H1 (cell line): ENCODE results near the gene TGM3. TPM values are rescaled to one million over a fixed set of nuclear protein-coding genes. Genes with fewer than 3 reads are reported as not detected.
A peak's percentile ranks its signal among the peaks of the same experiment; 100 is the strongest.
"Not testable (repeated sequence)": the region's sequence is repeated elsewhere in the genome, so short reads cannot be mapped to it uniquely, and the experiment has no call there.

Experiments used
- CTCF ChIA-PET: fragments of 300-600 bp; sonication (Branson Sonifier 250); formaldehyde crosslinking; loops from one replicate; lab custom pipeline; 2021; ENCODE audit not compliant: partially characterized antibody; lab: Charles Lee
- POLR2A ChIA-PET: fragments of 300-600 bp; sonication (Branson Sonifier 250); formaldehyde crosslinking; loops from one replicate; lab custom pipeline; 2021; ENCODE audit warnings: inconsistent platforms; ENCODE audit not compliant: partially characterized antibody; lab: Charles Lee
- DNase-seq, 2 experiments: peaks; one replicate each; pipeline versions ENCODE4 v3.0.0 to v3.0.0-alpha.2; 2010 to 2022; ENCODE audit warnings: low spot score in 2 of 2, low read depth in 1 of 2, mixed read lengths in 1 of 2
- FAIRE-seq: peaks from 2 replicates; lab custom pipeline; 2011; peaks lifted over from hg19 to GRCh38; lab: Jason Lieb, UNC
- H2AFZ ChIP-seq: 2 replicates; pipeline ENCODE4 v1.8.1; 2012; ENCODE audit warnings: low read length, inconsistent platforms
- H2AK5ac ChIP-seq: 2 replicates; pipeline ENCODE4 v1.6.1; 2013; ENCODE audit warnings: low read depth, low read length
- H2BK120ac ChIP-seq: replicated peaks from 2 replicates; pipeline ENCODE3; 2013; ENCODE audit warnings: low read depth, low read length, inconsistent platforms
- H2BK12ac ChIP-seq: 2 replicates; pipeline ENCODE4 v1.6.1; 2013; ENCODE audit warnings: low read depth, low read length
- H2BK15ac ChIP-seq: 2 replicates; pipeline ENCODE4 v1.6.1; 2013; ENCODE audit warnings: low read length
- H2BK20ac ChIP-seq: 2 replicates; pipeline ENCODE4 v1.6.1; 2013; ENCODE audit warnings: low read length
- H2BK5ac ChIP-seq: 2 replicates; pipeline ENCODE4 v1.6.1; 2013; ENCODE audit warnings: low read depth, low read length
- H3K14ac ChIP-seq: 2 replicates; pipeline ENCODE4 v1.6.1; 2013; ENCODE audit warnings: inconsistent platforms; ENCODE audit not compliant: insufficient read length
- H3K18ac ChIP-seq: 2 replicates; pipeline ENCODE4 v1.6.1; 2013; ENCODE audit warnings: low read length; ENCODE audit errors: extremely low read depth
- H3K23ac ChIP-seq: 2 replicates; pipeline ENCODE4 v1.6.1; 2013; ENCODE audit warnings: inconsistent platforms; ENCODE audit not compliant: insufficient read length
- H3K23me2 ChIP-seq: 2 replicates; pipeline ENCODE4 v1.6.1; 2013; ENCODE audit warnings: low read depth, low read length
- H3K27ac ChIP-seq: 2 replicates; pipeline ENCODE4 v1.6.1; 2011; ENCODE audit warnings: low read depth, low read length, inconsistent platforms
- H3K27me3 ChIP-seq, 4 experiments: replicated peaks in 1 of 4; 1 replicate in 1 of 4; 2 replicates in 3 of 4; pipeline versions ENCODE4 v1.6.1 to v1.8.1; 2011 to 2013; ENCODE audit warnings: low read length in 3 of 4, mild to moderate bottlenecking in 3 of 4, inconsistent platforms in 2 of 4, mixed read lengths in 2 of 4, moderate library complexity in 1 of 4; ENCODE audit not compliant: control insufficient read depth in 3 of 4, insufficient read depth in 3 of 4; ENCODE audit errors: extremely low read depth in 1 of 4
- H3K36me3 ChIP-seq, 4 experiments: 2 replicates each; pipeline versions ENCODE4 v1.6.1 to v1.8.1; 2011 to 2013; ENCODE audit warnings: mild to moderate bottlenecking in 4 of 4, low read length in 3 of 4, moderate library complexity in 2 of 4, control low read depth in 1 of 4, inconsistent platforms in 1 of 4; ENCODE audit not compliant: insufficient read depth in 4 of 4, control insufficient read depth in 2 of 4
- H3K4ac ChIP-seq: replicated peaks from 2 replicates; pipeline ENCODE3; 2013; ENCODE audit warnings: low read length, low read depth, mixed read lengths, inconsistent platforms; ENCODE audit not compliant: insufficient read length
- H3K4me1 ChIP-seq, 4 experiments: replicated peaks in 1 of 4; 1 replicate in 1 of 4; 2 replicates in 3 of 4; pipeline versions ENCODE4 v1.6.1 to v1.8.1; 2011 to 2013; ENCODE audit warnings: low read length in 3 of 4, inconsistent platforms in 2 of 4, mixed read lengths in 1 of 4; ENCODE audit not compliant: insufficient read depth in 4 of 4, control insufficient read depth in 3 of 4
- H3K4me2 ChIP-seq, 2 experiments: 2 replicates each; pipeline versions ENCODE4 v1.6.1 to v1.8.1; 2011 to 2013; ENCODE audit warnings: low read depth in 2 of 2, low read length in 2 of 2, control low read depth in 1 of 2, inconsistent platforms in 1 of 2, mild to moderate bottlenecking in 1 of 2; ENCODE audit not compliant: insufficient read depth in 1 of 2
- H3K4me3 ChIP-seq, 4 experiments: fragments of 200-600, 300-600 bp in 1 of 4; sonication (generic), shearing (Covaris generic), sonication (Bioruptor Twin) in 1 of 4; 2 replicates each; pipeline versions ENCODE4 v1.5.1 to v1.8.1; 2011 to 2016; ENCODE audit warnings: low read length in 4 of 4, low read depth in 3 of 4, control low read depth in 2 of 4, inconsistent platforms in 2 of 4, mild to moderate bottlenecking in 2 of 4, mixed read lengths in 1 of 4, moderate library complexity in 1 of 4; ENCODE audit not compliant: insufficient read depth in 2 of 4; ENCODE audit errors: extremely low read depth in 1 of 4
- H3K56ac ChIP-seq: replicated peaks from 2 replicates; pipeline ENCODE3; 2013; ENCODE audit warnings: low read depth, mild to moderate bottlenecking, mixed read lengths, low read length, inconsistent platforms; ENCODE audit not compliant: insufficient read length
- H3K79me1 ChIP-seq: 2 replicates; pipeline ENCODE4 v1.6.1; 2013; ENCODE audit warnings: low read depth, low read length, control low read depth
- H3K79me2 ChIP-seq, 2 experiments: 2 replicates each; pipeline versions ENCODE4 v1.6.1 to v1.8.1; 2012 to 2013; ENCODE audit warnings: low read length in 2 of 2, mild to moderate bottlenecking in 2 of 2, inconsistent platforms in 1 of 2; ENCODE audit not compliant: insufficient read depth in 2 of 2, control insufficient read depth in 1 of 2
- H3K9ac ChIP-seq, 4 experiments: replicated peaks in 1 of 4; 1 replicate in 1 of 4; 2 replicates in 3 of 4; pipeline versions ENCODE4 v1.6.1 to v1.8.1; 2011 to 2013; ENCODE audit warnings: low read depth in 3 of 4, low read length in 3 of 4, control low read depth in 2 of 4, mild to moderate bottlenecking in 2 of 4, moderate library complexity in 2 of 4, inconsistent platforms in 1 of 4; ENCODE audit errors: extremely low read depth in 1 of 4
- H3K9me3 ChIP-seq, 2 experiments: 2 replicates each; pipeline versions ENCODE4 v1.6.1 to v1.8.1; 2012 to 2013; ENCODE audit warnings: mild to moderate bottlenecking in 2 of 2, moderate library complexity in 2 of 2, control low read depth in 1 of 2, inconsistent platforms in 1 of 2, low read depth in 1 of 2, low read length in 1 of 2, mixed read lengths in 1 of 2; ENCODE audit not compliant: insufficient read depth in 2 of 2
- H4K20me1 ChIP-seq, 2 experiments: replicated peaks in 1 of 2; 2 replicates each; pipeline versions ENCODE3 to v1.8.1; 2011 to 2013; ENCODE audit warnings: inconsistent platforms in 2 of 2, low read length in 2 of 2, mild to moderate bottlenecking in 1 of 2; ENCODE audit not compliant: insufficient read depth in 2 of 2, control insufficient read depth in 1 of 2
- H4K5ac ChIP-seq: 2 replicates; pipeline ENCODE4 v1.6.1; 2013; ENCODE audit warnings: low read length, low read depth, mixed read lengths, inconsistent platforms; ENCODE audit not compliant: insufficient read length
- H4K8ac ChIP-seq: 2 replicates; pipeline ENCODE4 v1.8.0; 2013; ENCODE audit warnings: mild to moderate bottlenecking, moderate library complexity, low read length, inconsistent platforms; ENCODE audit not compliant: insufficient read depth; ENCODE audit errors: extremely low read depth
- H4K91ac ChIP-seq: replicated peaks from 2 replicates; pipeline ENCODE3; 2013; ENCODE audit warnings: low read length, mixed read lengths, inconsistent platforms; ENCODE audit not compliant: insufficient read length
- ASH2L ChIP-seq: fragments of 200-600, 300-600 bp; sonication (generic); IDR thresholded peaks from one replicate; pipeline ENCODE4 v1.7.1; 2017; ENCODE audit warnings: low read length
- POLR2AphosphoS5 ChIP-seq: IDR thresholded peaks from 2 replicates; pipeline ENCODE4 v1.6.1; 2011; ENCODE audit warnings: low read depth, low read length
- RBBP5 ChIP-seq: IDR thresholded peaks from 2 replicates; pipeline ENCODE4 v1.7.1; 2012; ENCODE audit warnings: low read depth, mild to moderate bottlenecking, inconsistent platforms, low read length, moderate library complexity, borderline replicate concordance
- SP1 ChIP-seq: IDR thresholded peaks from 2 replicates; pipeline ENCODE4 v1.6.1; 2011; ENCODE audit warnings: low read depth, low read length
- TAF1 ChIP-seq: IDR thresholded peaks from 2 replicates; pipeline ENCODE4 v1.6.1; 2011; ENCODE audit warnings: mild to moderate bottlenecking, low read depth, low read length
- YY1 ChIP-seq: IDR thresholded peaks from 2 replicates; pipeline ENCODE4 v1.6.1; 2011; ENCODE audit warnings: low read depth, mild to moderate bottlenecking, low read length
- WGBS, 2 experiments: shearing (Covaris generic) in 1 of 2; methylation state at CpG; one replicate each; pipeline versions ENCODE4 v1.1.6 to v1.1.7; 2013 to 2015; ENCODE audit warnings: low lambda C conversion rate in 2 of 2, mixed read lengths in 2 of 2, inconsistent platforms in 1 of 2, low coverage in 1 of 2, missing lambda C conversion rate in 1 of 2; ENCODE audit not compliant: insufficient replicate concordance in 2 of 2, insufficient coverage in 1 of 2, insufficient read length in 1 of 2; ENCODE audit errors: extremely low coverage in 1 of 2, missing lambda C conversion rate in 1 of 2; 5-methylcytosine and 5-hydroxymethylcytosine counted together
- polyA plus RNA-seq, 7 experiments: library from polyadenylated mRNA; depleted of rRNA in 3 of 7; stranded (reverse) in 5 of 7; unstranded in 2 of 7; fragments of >200 nt in 5 of 7; fragments of 200-250 nt in 2 of 7; gene quantifications; 1 replicate in 5 of 7; 2 replicates in 1 of 7; 4 replicates in 1 of 7; pipeline versions ENCODE4 v1.2.1 to v1.2.3, GENCODE V29; 2011 to 2013; ENCODE audit warnings: missing spikeins in 2 of 7, mixed read lengths in 2 of 7
- total RNA-seq: library from RNA; stranded (reverse); fragmentation: NEBNext Ultra II Directional; extraction: Animal tissue kit (Norgen Biotek cat#: 25700); gene quantifications from 2 replicates; pipeline ENCODE4 v1.2.1, GENCODE V29; 2021

Gene TGM3
- total and polyA plus RNA-seq, 2 of the 8 experiments (the other 6 are each of a cell fraction or from before 2014, with no cell fraction given), result 0.12 TPM; not detected in 1

DNA sequence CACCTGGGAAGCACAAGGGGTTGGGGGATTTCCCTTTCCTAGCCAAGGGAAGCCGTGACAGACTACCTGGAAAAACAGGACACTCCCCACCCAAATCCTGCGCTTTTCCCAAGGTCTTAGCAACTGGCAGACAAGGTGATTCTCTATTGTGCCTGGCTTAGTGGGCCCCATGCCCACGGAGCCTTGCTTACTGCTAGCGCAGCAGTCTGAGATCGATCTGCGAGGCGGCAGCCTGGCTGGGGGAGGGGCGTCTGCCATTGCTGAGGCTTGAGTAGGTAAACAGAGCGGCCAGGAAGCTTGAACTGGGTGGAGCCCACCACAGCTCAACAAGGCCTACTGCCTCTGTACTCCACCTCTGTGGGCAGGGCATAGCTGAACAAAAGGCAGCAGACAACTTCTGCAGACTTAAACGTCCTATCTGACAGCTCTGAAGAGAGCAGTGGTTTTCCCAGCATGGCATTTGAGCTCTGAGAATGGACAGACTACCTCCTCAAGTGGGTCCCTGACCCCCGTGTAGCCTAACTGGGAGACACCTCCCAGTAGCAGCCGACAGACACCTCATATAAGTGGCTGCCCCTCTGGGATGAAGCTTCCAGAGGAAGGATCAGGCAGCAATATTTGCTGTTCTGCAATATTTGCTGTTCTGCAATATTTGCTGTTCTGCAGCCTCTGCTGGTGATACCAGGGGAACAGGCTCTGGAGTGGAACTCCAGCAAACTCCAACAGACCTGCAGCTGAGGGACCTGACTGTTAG, 31.0 kb upstream of the TGM3 start:
- peak overlapping the region; percentile 48; the same call in 1 of the 2 replicates for H2BK5ac ChIP-seq
- FAIRE-seq, H3K56ac ChIP-seq, H3K79me1 ChIP-seq, H3K14ac ChIP-seq, H3K27me3 ChIP-seq, H2BK20ac ChIP-seq, H3K4me1 ChIP-seq, H3K23ac ChIP-seq, H3K36me3 ChIP-seq, H4K91ac ChIP-seq, H3K4ac ChIP-seq, H3K23me2 ChIP-seq, H3K18ac ChIP-seq, H4K8ac ChIP-seq, H4K20me1 ChIP-seq, H3K79me2 ChIP-seq, H2AK5ac ChIP-seq, H2BK15ac ChIP-seq, H3K9me3 ChIP-seq, H2BK120ac ChIP-seq: not testable (repeated sequence)
- H3K4me2 ChIP-seq, result peak overlapping the region; percentile 46 to 84
- ChIA-PET POLR2A (interaction anchor here (0.9 kb wide), 1 partner anchor 54 kb away, joined by 3 read pairs; no protein-coding TSS in a partner anchor), CTCF (interaction anchor here (0.8 to 3.7 kb wide), 8 partner anchors 9 to 75 kb away, joined by 3 to 16 read pairs (median 3); no protein-coding TSS in a partner anchor)
- H3K27ac ChIP-seq, result peak overlapping the region; percentile 81
- WGBS, 2 experiments, result 39% methylated on average over 12 of the region's 12 CpGs; no CpG with 5 or more reads in 1 of the 2 experiments
- peak overlapping the region; percentile 44 for H4K5ac ChIP-seq
- TF ChIP-seq RBBP5, result peak; percentile 90; the same call in 1 of the 2 replicates
- peak; percentile 25; the same call in 1 of the 2 replicates for TF ChIP-seq POLR2AphosphoS5
- TF ChIP-seq TAF1, result 0 out of 2 replicates have a peak, but pooled peaks have one; percentile 41
- peak; percentile 21; the same call in 1 of the 2 replicates for TF ChIP-seq SP1
- TF ChIP-seq YY1, result 0 out of 2 replicates have a peak, but pooled peaks have one; percentile 39
- TF ChIP-seq ASH2L, result peak; percentile 79
- peak overlapping the region; percentile 80; the same call in 1 of the 2 replicates for H2BK12ac ChIP-seq
- peak overlapping the region; percentile 99 for H2AFZ ChIP-seq
- DNase-seq, result peak in 1 of 2 experiments; percentile 70
- H3K4me3 ChIP-seq, result peak overlapping the region in 3 of 4 experiments; percentile 14 to 52 (median 21); a peak in 3 of 8 replicates
- peak overlapping the region in 3 of 4 experiments; percentile 38 to 71 (median 58); a peak in 3 of 7 replicates for H3K9ac ChIP-seq
